ENCODE data around the gene GPR39.

Gene GPR39

GRCh38 chr2:132636346-132636745, 219.7 kb downstream of the GPR39 start:
- DNase-seq: no peak

GRCh38 chr2:132638313-132639040, 221.9 kb downstream of the GPR39 start:
- no peak for DNase-seq

GRCh38 chr2:132640116-132640515, 223.5 kb downstream of the GPR39 start:
- DNase-seq: no peak

- DNase-seq: no peak
Observed at GRCh38 chr2:132641819-132642218, 225.2 kb downstream of the GPR39 start.

GRCh38 chr2:132642415-132642814, 225.8 kb downstream of the GPR39 start:
- no peak for DNase-seq

- DNase-seq: peak in 4 of 56 donors; percentile 16 to 22 (median 20)
Observed at GRCh38 chr2:132645176-132645575, 228.6 kb downstream of the GPR39 start.

- peak in 5 of 56 donors; percentile 12 to 44 (median 22) for DNase-seq
Observed at GRCh38 chr2:132645722-132646539, 229.3 kb downstream of the GPR39 start.

- peak in 1 of 56 donors; percentile 38 for DNase-seq
Observed at GRCh38 chr2:132646540-132647108, 230.0 kb downstream of the GPR39 start.

GRCh38 chr2:132651115-132652045, 234.8 kb downstream of the GPR39 start:
- peak in 6 of 56 donors; percentile 6 to 67 (median 20) for DNase-seq

- peak in 3 of 56 donors; percentile 28 to 30 (median 28) for DNase-seq
Observed at GRCh38 chr2:132652474-132652873, 235.9 kb downstream of the GPR39 start.

GRCh38 chr2:132654335-132654734, 237.7 kb downstream of the GPR39 start:
- DNase-seq: no peak

GRCh38 chr2:132654968-132655367, 238.4 kb downstream of the GPR39 start:
- no peak for DNase-seq

GRCh38 chr2:132656266-132656975, 239.8 kb downstream of the GPR39 start:
- no peak for DNase-seq

GRCh38 chr2:132659331-132659730, 242.7 kb downstream of the GPR39 start:
- no peak for DNase-seq

GRCh38 chr2:132662732-132663131, 246.1 kb downstream of the GPR39 start:
- DNase-seq: no peak

- DNase-seq: no peak
Observed at GRCh38 chr2:132664096-132664495, 247.5 kb downstream of the GPR39 start.

GRCh38 chr2:132665401-132666140, 249.0 kb downstream of the GPR39 start:
- no peak for DNase-seq

- DNase-seq: no peak
Observed at GRCh38 chr2:132667706-132668105, 251.1 kb downstream of the GPR39 start.

GRCh38 chr2:132668189-132668823, 251.7 kb downstream of the GPR39 start:
- DNase-seq: peak in 20 of 56 donors; percentile 2 to 69 (median 36)

Measured in nucleus accumbens (tissue), 56 donors.